ENCODE measurements around the gene KRTAP13-2. TPM values are rescaled to one million over a fixed set of nuclear protein-coding genes. Genes with fewer than 3 reads are reported as not detected.

KRTAP13-2 gene
- total RNA-seq, 1 donor from 2014 or later: not detected

DNA sequence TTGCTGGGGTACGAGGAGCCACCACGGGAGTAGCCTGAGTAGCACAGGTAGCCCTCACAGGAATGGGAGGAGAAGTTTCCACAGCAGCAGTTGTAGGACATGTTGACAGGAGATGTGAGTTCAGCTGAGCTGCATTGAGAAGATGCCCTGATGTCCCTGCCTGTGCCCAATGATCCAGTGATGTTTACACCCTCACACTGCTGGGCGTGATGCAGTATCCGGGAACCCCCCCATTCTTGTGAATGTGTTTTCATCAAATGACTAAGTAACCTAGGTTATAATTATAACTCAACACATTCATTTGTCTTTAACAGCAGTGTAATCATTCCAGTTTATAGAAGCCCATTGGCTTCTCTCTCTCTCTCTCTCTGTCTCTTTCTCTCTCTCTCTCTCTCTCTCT lies 23.6 kb downstream of the KRTAP13-2 start, which contains the start of gene KRTAP23-1:
KRTAP23-1 (minus strand) TSS at position 101 of the 400 bp plus-strand sequence; CDS start at position 101, 0 bp downstream.
- Mint-ChIP-seq H3K4me1 (peaks cover 5% of the 10 kb centered on the region), H3K4me3 (no peak within 1 kb of the TSS), H3K9me3 (peaks cover 12% of the 10 kb centered on the region), H3K27me3 (ENCODE audit: low read depth) (peaks cover 5% of the 10 kb centered on the region), H3K27ac (no peak within 1 kb of the TSS), H3K36me3 (no peaks in the 10 kb centered on the region)
- no peak for TF ChIP-seq CTCF (IDR thresholded peaks at IDR 0.05; ENCODE audit: unreplicated experiment)
- DNase-seq (ENCODE audit: low spot score in 2 of 2, unreplicated experiment in 2 of 2): no peak

DNA sequence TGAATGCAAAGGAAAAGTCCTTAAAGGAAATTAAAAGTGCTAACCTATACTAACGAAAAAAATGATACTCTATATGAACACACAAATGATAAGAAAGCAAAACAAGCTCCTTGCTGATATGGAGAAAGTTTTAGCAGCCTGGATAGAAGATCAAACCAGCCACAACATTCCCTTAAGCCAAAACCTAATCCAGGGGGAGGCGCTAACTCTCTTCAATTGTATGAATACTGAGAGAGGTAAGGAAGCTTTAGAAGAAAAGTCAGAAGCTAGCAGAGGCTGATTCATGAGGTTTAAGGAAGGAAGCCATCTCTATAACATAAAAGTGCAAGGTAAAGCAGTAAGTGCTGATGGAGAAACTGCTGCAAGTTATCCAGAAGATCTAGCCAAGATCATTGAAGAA lies 27.1 kb downstream of the KRTAP13-2 start:
- no peak for DNase-seq (ENCODE audit: low spot score in 2 of 2, unreplicated experiment in 2 of 2)
- Mint-ChIP-seq H3K9me3 (peaks cover 12% of the 10 kb centered on the region), H3K4me3 (no peak overlapping the region), H3K4me1 (peaks cover 3% of the 10 kb centered on the region), H3K36me3 (no peaks in the 10 kb centered on the region), H3K27ac (no peak overlapping the region), H3K27me3 (ENCODE audit: low read depth) (peaks cover 3% of the 10 kb centered on the region)
- TF ChIP-seq CTCF (IDR thresholded peaks at IDR 0.05; ENCODE audit: unreplicated experiment): no peak

DNA sequence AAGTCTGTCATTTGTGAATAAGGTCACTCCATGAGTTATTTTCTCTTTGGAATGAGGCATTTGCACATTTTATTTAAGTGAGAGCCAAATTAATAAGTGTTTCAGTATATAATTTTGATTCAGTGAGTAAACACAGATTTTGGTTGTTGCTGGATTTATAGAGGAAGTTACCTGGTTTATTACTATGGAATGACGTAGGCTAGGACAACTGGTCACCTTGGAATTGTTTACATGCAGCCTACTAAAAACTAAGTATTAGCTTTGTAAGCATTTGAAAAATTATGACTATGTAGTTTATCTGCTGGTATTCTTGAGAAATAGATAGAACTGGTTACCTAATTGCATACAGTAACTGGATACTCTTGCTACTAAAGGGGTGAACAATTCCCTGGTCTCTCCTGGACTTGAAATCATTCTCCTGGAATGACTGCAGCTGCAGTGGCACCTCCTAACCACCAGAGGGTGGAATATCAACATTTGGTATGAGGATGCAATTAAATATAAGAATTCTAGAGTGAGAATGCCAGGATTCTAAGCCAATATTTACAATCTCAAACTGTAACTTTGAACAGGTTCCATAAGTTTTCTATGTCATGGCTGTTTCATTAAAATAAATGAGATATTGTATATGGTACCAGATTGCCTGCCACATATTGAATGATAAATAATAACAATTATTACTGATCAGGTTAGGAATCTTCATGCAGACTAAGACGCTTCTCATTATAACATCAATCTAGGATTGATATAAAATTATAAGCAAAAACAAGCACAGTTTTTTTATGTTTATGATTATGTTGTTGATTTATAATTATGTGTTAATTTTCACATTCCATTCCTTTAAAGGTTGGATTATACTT lies 31.1 kb downstream of the KRTAP13-2 start:
- Mint-ChIP-seq H3K27me3 (ENCODE audit: low read depth) (peaks cover 3% of the 10 kb centered on the region), H3K4me1 (peaks cover 3% of the 10 kb centered on the region), H3K4me3 (no peak overlapping the region), H3K36me3 (no peaks in the 10 kb centered on the region), H3K9me3 (peaks cover 12% of the 10 kb centered on the region), H3K27ac (no peak overlapping the region)
- no peak for DNase-seq (ENCODE audit: low spot score in 2 of 2, unreplicated experiment in 2 of 2)
- peak; percentile 92 for TF ChIP-seq CTCF (IDR thresholded peaks at IDR 0.05; ENCODE audit: unreplicated experiment)

- Mint-ChIP-seq H3K9me3 (no peaks in the 10 kb centered on the region), H3K27ac (no peak overlapping the region), H3K4me1 (peaks cover 3% of the 10 kb centered on the region), H3K27me3 (ENCODE audit: low read depth) (peaks cover 5% of the 10 kb centered on the region), H3K4me3 (no peak overlapping the region), H3K36me3 (no peaks in the 10 kb centered on the region)
- TF ChIP-seq CTCF (IDR thresholded peaks at IDR 0.05; ENCODE audit: unreplicated experiment): no peak
- no peak for DNase-seq (ENCODE audit: low spot score in 2 of 2, unreplicated experiment in 2 of 2)
Observed at GRCh38 chr21:30338717-30339116, 33.4 kb downstream of the KRTAP13-2 start.

GRCh38 chr21:30337772-30338171 lies 34.3 kb downstream of the KRTAP13-2 start:
- H3K27me3 Mint-ChIP-seq (ENCODE audit: low read depth): peaks cover 2% of the 10 kb centered on the region
- TF ChIP-seq CTCF (IDR thresholded peaks at IDR 0.05; ENCODE audit: unreplicated experiment): no peak
- H3K27ac Mint-ChIP-seq: no peak overlapping the region
- H3K36me3 Mint-ChIP-seq: no peaks in the 10 kb centered on the region
- no peaks in the 10 kb centered on the region for H3K9me3 Mint-ChIP-seq
- no peak for DNase-seq (ENCODE audit: low spot score in 2 of 2, unreplicated experiment in 2 of 2)
- H3K4me3 Mint-ChIP-seq: no peak overlapping the region
- H3K4me1 Mint-ChIP-seq: peaks cover 3% of the 10 kb centered on the region

All from mesothelial cell of epicardium (in vitro differentiated cells).